Mesothelial cell of epicardium (in vitro differentiated cells): ENCODE results near the gene MED8. TPM values are rescaled to one million over a fixed set of nuclear protein-coding genes. Genes with fewer than 3 reads are reported as not detected.

Experiments used
- DNase-seq, 2 experiments: peaks; one replicate each; pipeline ENCODE4 v3.0.0; 2021; ENCODE audit warnings: low spot score in 2 of 2; ENCODE audit not compliant: unreplicated experiment in 2 of 2
- H3K27ac Mint-ChIP-seq: 2 replicates; pipeline ENCODE4 v1.8.0; 2021; ENCODE audit warnings: mixed read lengths
- H3K27me3 Mint-ChIP-seq: 2 replicates; pipeline ENCODE4 v1.8.0; 2021; ENCODE audit warnings: low read depth, mixed read lengths
- H3K36me3 Mint-ChIP-seq: 2 replicates; pipeline ENCODE4 v1.8.0; 2021; ENCODE audit warnings: mixed read lengths
- H3K4me1 Mint-ChIP-seq: 2 replicates; pipeline ENCODE4 v1.8.0; 2021; ENCODE audit warnings: mixed read lengths
- H3K4me3 Mint-ChIP-seq: 2 replicates; pipeline ENCODE4 v1.8.0; 2021; ENCODE audit warnings: mild to moderate bottlenecking, moderate library complexity, mixed read lengths
- H3K9me3 Mint-ChIP-seq: 2 replicates; pipeline ENCODE4 v1.8.0; 2021; ENCODE audit warnings: mixed read lengths
- CTCF ChIP-seq: fragments of 200-600 bp; sonication (generic); IDR thresholded peaks from one replicate; pipeline ENCODE4 v1.5.0; 2021; ENCODE audit warnings: antibody characterized with exemption; ENCODE audit not compliant: unreplicated experiment
- microRNA-seq: library from miRNA; unstranded; fragments of <30 nt; microRNA quantifications from one replicate; pipeline ENCODE4 v1.2.0, GENCODE V29; 2021; ENCODE audit warnings: inconsistent platforms, mixed read lengths
- total RNA-seq: library from RNA; stranded (reverse); gene quantifications from 3 replicates; pipeline ENCODE4 v1.2.1, GENCODE V29; 2021

MED8 gene
- total RNA-seq, 1 donor from 2014 or later = 30.4 TPM

GRCh38 chr1:43339584-43340232, 49.9 kb downstream of the MED8 start:
- Mint-ChIP-seq H3K27ac (no peak overlapping the region), H3K27me3 (peaks cover 3% of the 10 kb centered on the region), H3K4me1 (no peaks in the 10 kb centered on the region), H3K36me3 (no peaks in the 10 kb centered on the region), H3K9me3 (no peaks in the 10 kb centered on the region), H3K4me3 (no peak overlapping the region)
- no peak for TF ChIP-seq CTCF
- no peak for DNase-seq

GRCh38 chr1:43338001-43338400, 51.6 kb downstream of the MED8 start:
- Mint-ChIP-seq H3K36me3 (no peaks in the 10 kb centered on the region), H3K27ac (no peak overlapping the region), H3K27me3 (peaks cover 3% of the 10 kb centered on the region), H3K9me3 (no peaks in the 10 kb centered on the region), H3K4me1 (no peaks in the 10 kb centered on the region), H3K4me3 (no peak overlapping the region)
- no peak for DNase-seq
- TF ChIP-seq CTCF = no peak

- TF ChIP-seq CTCF = no peak
- H3K4me1 Mint-ChIP-seq = no peaks in the 10 kb centered on the region
- H3K4me3 Mint-ChIP-seq = no peak within 1 kb of the TSS
- H3K27me3 Mint-ChIP-seq = peaks cover 3% of the 10 kb centered on the region
- no peaks in the 10 kb centered on the region for H3K9me3 Mint-ChIP-seq
- no peaks in the 10 kb centered on the region for H3K36me3 Mint-ChIP-seq
- H3K27ac Mint-ChIP-seq = no peak within 1 kb of the TSS
- DNase-seq = no peak
Observed at GRCh38 chr1:43337588-43337987, 52.0 kb downstream of the MED8 start, which contains the start of gene MPL. Gene MPL (plus strand): TSS chr1:43337818. CDS start chr1:43337849, 31 bp downstream.

- no peaks in the 10 kb centered on the region for H3K9me3 Mint-ChIP-seq
- no peaks in the 10 kb centered on the region for H3K36me3 Mint-ChIP-seq
- no peak overlapping the region for H3K27ac Mint-ChIP-seq
- peaks cover 3% of the 10 kb centered on the region for H3K27me3 Mint-ChIP-seq
- no peak overlapping the region for H3K4me3 Mint-ChIP-seq
- H3K4me1 Mint-ChIP-seq = peaks cover 3% of the 10 kb centered on the region
- TF ChIP-seq CTCF = no peak
- DNase-seq = no peak
Observed at GRCh38 chr1:43334453-43335205, 55.0 kb downstream of the MED8 start.

Small RNA genes within 50 kb of the gene (microRNA-seq; reads per million reads assigned to microRNA genes)
- 1.5 reads per million for gene MIR6734

Other genes starting within 250 kb of the MED8 start
- 49.1 to 51.3 TPM (median 51.1 TPM) in 3 replicates for gene EBNA1BP2, start 217.5 kb downstream of the MED8 start, total RNA-seq
- gene CFAP57, start 217.5 kb downstream of the MED8 start, total RNA-seq = 0.27 to 0.38 TPM (median 0.35 TPM) in 3 replicates
- 7.6 to 9.2 TPM (median 7.7 TPM) in 3 replicates for gene TMEM125, start 119.8 kb downstream of the MED8 start, total RNA-seq
- 3.7 to 5.3 TPM (median 4.2 TPM) in 3 replicates for gene C1orf210, start 104.2 kb downstream of the MED8 start, total RNA-seq
- 1.3 to 1.7 TPM (median 1.5 TPM) in 3 replicates for gene TIE1, start 88.8 kb downstream of the MED8 start, total RNA-seq
- 0.50 to 0.53 TPM in 2 of 3 replicates, not detected in the other for gene MPL, start 52.0 kb downstream of the MED8 start, total RNA-seq
- gene CDC20, start 30.8 kb downstream of the MED8 start, total RNA-seq = 32.0 to 33.4 TPM (median 32.4 TPM) in 3 replicates
- 40.3 to 42.4 TPM (median 41.4 TPM) in 3 replicates for gene ELOVL1, start 21.8 kb downstream of the MED8 start, total RNA-seq
- 80.1 to 97.4 TPM (median 83.7 TPM) in 3 replicates for gene SZT2, start 99 bp upstream of the MED8 start, total RNA-seq
- 35.7 to 41.2 TPM (median 37.5 TPM) in 3 replicates for gene HYI, start 64.1 kb upstream of the MED8 start, total RNA-seq
- gene PTPRF, start 141.1 kb upstream of the MED8 start, total RNA-seq = 464 to 475 TPM (median 471 TPM) in 3 replicates